ENCODE results near the gene EPS8L1.

The EPS8L1 gene

DNA sequence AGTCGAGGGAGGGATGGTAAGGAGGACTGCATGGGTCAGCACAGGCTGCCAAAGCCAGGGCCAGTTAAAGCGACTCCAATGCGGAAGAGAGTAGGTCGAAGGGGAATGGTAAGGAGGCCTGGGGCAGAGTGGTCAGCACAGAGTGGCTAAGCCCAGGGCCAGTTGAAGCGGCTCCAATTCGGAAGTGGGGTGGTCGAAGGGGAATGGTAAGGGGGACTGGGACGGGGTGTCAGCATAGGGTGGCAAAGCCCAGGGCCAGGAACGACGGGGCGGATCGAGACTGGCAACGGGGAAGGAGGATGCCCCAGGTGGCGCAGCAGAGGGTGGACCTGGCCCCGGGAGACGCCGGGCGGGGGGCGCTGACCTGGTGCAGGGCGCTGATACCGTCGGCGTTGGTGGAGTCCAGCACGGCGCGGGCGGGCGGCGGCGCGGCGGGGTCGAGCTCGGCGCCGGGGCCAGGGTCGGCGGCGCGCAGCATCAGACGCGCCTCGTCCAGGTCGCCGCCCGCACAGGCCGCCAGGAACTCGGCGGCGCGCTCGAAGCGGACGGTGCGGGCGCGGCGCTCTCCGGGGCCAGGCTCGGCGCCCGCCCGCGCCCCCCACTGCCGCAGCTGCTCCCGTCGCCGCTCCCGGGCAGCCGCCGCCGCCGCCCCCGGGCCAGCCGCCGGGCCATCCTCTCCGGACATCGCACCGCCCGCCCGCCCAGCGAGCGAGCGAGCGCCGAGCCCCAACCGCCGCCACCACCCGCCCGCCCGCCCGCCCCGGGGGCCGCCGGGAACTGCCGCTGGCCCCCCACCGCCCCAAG, 41.4 kb downstream of the EPS8L1 start, which contains the start of gene PPP1R12C:
Gene PPP1R12C, minus strand, starts transcription at position 779 of the 804 bp plus-strand sequence. Its CDS starts 94 bp downstream, at position 685.
- DNase-seq: no peak

DNA sequence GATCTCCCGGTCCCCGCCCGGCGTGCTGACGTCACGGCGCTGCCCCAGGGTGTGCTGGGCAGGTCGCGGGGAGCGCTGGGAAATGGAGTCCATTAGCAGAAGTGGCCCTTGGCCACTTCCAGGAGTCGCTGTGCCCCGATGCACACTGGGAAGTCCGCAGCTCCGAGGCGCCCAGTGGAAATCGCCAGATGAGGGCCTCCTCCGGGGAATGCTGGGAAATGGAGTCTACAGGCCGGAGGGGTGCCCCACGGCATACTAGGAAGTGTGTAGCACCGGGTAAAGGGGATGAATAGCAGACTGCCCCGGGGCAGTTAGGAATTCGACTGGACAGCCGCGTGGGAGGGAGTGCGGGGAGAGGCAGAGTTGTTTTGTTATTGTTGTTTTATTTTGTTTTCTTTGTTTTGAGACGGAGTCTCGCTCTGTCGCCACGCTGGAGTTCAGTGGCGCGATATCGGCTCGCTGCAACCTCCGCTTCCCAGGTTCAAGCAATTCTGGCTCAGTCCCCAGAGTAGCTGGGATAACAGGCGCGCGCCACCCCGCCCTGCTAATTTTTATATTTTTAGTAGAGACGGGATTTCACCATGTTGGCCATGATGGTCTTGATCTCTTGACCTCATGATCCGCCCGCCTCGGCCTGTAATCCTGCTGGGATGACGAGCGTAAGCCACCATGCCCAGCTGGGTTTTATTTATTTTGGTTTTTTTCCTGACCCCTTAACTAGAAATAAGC, 42.2 kb downstream of the EPS8L1 start:
- peak; percentile 95 for DNase-seq

DNA sequence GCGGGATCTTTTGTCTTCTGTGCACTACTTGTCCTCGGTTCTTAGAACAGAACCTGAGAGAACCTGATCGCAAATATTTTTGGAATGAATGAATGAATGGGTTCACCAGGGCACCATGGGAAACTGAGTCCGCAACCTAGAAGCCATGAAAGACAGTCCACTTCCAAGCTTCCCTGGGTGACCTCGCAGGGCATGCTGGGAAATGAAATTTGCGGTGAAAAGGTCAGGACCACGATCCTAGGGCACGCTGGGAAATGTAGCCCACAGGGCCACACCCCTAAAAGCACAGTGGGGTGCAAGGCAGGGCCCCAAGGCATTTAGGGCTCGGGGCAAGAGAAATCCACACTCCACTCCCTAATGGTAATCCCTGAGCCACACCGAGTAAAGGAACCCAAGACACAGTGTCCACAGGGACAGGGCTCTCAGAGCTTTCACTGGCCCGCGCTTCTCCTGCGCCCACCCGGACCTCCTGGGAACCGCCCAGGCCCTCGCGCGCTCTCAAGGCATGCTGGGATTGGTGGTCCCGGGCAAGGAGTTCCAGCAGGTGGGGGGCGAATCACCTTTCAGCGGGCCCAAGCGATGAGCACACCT, 42.8 kb downstream of the EPS8L1 start:
- peak; percentile 64 for DNase-seq

DNA sequence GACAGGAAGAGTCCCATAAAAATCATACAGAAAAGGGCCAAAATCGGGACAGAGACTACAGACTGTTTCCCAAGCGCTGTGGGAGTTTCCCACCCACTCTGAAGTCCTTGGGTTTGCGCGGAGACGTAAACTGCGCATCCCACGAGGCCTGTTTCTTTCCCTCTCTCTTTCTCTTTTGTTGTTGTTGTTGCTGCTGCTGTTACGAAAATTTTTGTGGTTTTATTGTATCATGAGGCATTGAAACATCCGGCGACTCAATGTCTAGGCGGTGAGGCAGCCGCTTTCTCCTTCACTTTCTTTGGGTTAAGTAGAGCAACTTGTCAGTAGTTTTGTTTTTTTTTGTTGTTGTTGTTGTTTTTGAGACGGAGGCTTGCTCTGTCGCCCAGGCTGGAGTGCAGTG, 43.4 kb downstream of the EPS8L1 start:
- no peak for DNase-seq

DNA sequence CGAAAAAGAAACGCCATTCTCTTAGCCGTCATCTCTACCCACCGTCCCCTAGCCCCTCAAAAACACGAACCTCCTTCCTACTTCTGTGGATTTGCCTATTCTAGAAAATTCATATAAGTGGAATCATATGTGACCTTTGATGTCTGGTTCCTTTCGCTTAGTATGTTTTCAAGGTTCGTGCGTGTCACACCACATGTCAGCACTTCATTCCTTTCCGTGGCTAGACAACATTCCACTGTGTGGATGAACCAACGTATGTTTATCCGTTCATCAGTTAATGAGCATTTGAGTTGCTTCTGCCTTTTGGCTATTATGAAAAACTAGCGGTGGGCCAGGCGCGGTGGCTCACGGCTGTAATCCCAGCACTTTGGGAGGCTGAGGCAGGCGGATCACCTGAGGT, 55.8 kb downstream of the EPS8L1 start:
- DNase-seq: no peak

DNA sequence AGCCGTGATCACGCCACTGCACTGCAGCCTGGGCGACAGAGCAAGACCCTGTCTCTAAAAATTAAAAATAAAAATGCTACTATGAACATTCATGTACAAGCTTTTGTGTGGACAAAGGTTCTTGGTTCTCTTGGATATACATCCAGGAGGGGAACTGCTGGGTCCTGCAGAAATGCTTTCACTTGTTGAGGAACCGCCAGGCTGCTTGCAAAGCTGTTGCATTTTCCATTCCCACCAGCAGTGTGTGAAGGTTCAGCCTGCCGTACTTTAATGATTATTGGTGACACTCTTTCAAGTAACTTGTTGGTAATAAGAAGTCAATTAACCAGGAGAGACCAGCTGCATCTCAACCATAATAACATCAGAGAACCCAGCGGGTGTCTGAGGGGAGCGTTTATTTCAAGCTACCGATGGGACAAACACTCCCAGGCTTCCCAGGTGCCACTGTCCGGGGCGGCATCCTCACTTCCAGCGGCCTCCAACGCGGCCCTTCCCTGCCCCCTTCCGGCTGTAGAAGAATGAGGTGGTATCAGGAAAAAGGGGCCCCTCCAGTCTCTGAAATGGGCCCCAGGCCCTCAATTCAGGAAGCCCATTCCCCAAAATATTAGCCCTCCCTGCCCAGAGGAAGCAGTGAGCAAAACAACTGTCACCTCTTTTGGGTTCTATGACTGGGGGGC, 56.9 kb downstream of the EPS8L1 start:
- DNase-seq: no peak

GRCh38 chr19:55133639-55134444, 58.2 kb downstream of the EPS8L1 start:
- DNase-seq: no peak

DNA sequence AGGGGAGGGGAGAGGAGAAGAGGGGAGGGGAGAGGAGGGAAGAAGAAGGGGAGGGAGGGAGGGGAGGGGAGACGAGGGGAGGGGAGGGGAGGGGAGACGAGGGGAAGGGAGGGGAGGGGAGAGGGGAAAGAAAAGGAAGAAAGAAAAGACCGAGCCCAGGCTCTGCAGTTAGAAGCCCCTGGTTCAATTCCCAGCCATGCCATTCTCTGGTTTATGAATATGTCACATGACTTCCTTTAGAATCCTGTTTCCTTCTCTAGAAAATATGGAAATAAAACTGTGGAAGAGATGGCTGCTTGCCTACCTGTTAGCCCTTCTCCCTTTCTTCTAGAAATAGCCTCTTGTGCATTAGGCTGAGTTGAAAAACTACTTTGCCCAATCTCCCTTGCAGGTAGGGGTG, 59.1 kb downstream of the EPS8L1 start:
- DNase-seq: no peak

DNA sequence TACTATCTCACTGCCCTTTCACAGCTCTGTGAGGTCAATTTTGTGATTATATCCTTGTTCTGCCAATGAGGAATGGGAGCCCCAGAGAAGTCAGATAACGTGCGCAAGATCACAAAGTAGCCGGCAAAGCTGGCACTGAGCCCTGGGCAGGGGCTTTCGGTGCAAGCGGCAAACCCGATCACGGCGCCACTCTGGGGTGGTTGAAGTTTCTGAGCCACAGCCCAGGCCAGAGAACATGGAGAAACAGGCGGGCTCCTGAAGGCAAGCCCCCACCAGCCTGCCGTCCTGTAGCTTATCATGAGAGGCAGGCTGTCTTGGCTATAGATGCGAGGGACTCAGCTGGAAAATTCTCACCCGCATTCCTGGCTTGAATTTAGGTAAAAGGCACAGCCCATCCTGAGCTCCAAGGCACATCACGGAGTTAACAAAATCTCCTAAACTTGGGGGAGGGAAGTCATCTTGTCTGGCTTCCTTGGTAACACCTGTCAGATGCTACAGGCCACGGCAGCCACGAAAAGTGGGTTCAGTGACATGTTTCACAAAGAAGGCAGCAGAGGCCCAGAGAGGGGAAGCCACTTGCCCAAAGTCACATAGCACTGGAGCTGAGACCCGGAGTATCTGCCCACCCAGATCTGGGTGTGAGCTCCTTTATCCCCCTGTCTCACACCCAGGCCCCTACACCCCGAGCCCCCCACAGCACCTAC, 60.9 kb downstream of the EPS8L1 start:
- no peak for DNase-seq
